ENCODE data around the gene ROGDI. TPM values are rescaled to one million over a fixed set of nuclear protein-coding genes. Genes with fewer than 3 reads are reported as not detected.

ROGDI gene
- total and polyA plus RNA-seq, 2 donors (not counting 1 experiment from before 2014, with no cell fraction given) = 9.2 to 31.9 TPM

- H3K27ac ChIP-seq (ENCODE audit: low read length in 2 of 2) = no peak overlapping the region
- H3K4me3 ChIP-seq (ENCODE audit: control extremely low read depth in 1 of 5, extremely low read depth in 1 of 5, insufficient read depth in 1 of 5, low read depth in 2 of 5, low read length in 4 of 5) = no peak overlapping the region
- Mint-ChIP-seq H3K4me3 (no peak overlapping the region), H3K4me1 (no peaks in the 10 kb centered on the region), H3K9me3 (ENCODE audit: insufficient read depth) (no peaks in the 10 kb centered on the region), H3K27ac (no peak overlapping the region), H3K27me3 (no peaks in the 10 kb centered on the region)
- H3K9me3 ChIP-seq (ENCODE audit: control extremely low read depth in 1 of 3, control insufficient read depth in 2 of 3, insufficient read depth in 1 of 3, low read length in 2 of 3) = no peaks in the 10 kb centered on the region
- POLR2A ChIA-PET = no interaction called here
- WGBS (ENCODE audit: insufficient coverage) = 95% methylated on average over 15 of the region's 16 CpGs
- H3K27me3 ChIP-seq (replicated peaks in 1 of 4; ENCODE audit: control extremely low read depth in 1 of 4, control insufficient read depth in 3 of 4, insufficient read depth in 4 of 4, low read length in 3 of 4) = no peaks in the 10 kb centered on the region
- no peak for DNase-seq
- peaks cover 0 to 63% of the 10 kb centered on the region in 2 experiments for H3K36me3 ChIP-seq (replicated peaks in 1 of 2; ENCODE audit: control extremely low read depth in 1 of 2, control insufficient read depth in 1 of 2, extremely low read depth in 1 of 2, insufficient read depth in 2 of 2, low read length in 1 of 2)
- CTCF ChIA-PET = no interaction called here
- H3K4me1 ChIP-seq (ENCODE audit: control insufficient read depth in 2 of 2, insufficient read depth in 2 of 2, low read length in 2 of 2) = no peaks in the 10 kb centered on the region
- intact Hi-C loops (cut with micrococcal nuclease) = no loop called here
- no peaks in the 10 kb centered on the region for H4K20me1 ChIP-seq (ENCODE audit: control insufficient read depth, insufficient read depth, low read length, poor library complexity, severe bottlenecking)
- H2AFZ ChIP-seq (ENCODE audit: insufficient read depth, low read depth, low read length, poor library complexity, severe bottlenecking) = no peak overlapping the region
- H3K9ac ChIP-seq (ENCODE audit: low read length) = no peak overlapping the region
- H3K4me2 ChIP-seq (replicated peaks; ENCODE audit: low read depth, low read length, poor library complexity, severe bottlenecking) = no peak overlapping the region
- TF ChIP-seq, protein P1, sequence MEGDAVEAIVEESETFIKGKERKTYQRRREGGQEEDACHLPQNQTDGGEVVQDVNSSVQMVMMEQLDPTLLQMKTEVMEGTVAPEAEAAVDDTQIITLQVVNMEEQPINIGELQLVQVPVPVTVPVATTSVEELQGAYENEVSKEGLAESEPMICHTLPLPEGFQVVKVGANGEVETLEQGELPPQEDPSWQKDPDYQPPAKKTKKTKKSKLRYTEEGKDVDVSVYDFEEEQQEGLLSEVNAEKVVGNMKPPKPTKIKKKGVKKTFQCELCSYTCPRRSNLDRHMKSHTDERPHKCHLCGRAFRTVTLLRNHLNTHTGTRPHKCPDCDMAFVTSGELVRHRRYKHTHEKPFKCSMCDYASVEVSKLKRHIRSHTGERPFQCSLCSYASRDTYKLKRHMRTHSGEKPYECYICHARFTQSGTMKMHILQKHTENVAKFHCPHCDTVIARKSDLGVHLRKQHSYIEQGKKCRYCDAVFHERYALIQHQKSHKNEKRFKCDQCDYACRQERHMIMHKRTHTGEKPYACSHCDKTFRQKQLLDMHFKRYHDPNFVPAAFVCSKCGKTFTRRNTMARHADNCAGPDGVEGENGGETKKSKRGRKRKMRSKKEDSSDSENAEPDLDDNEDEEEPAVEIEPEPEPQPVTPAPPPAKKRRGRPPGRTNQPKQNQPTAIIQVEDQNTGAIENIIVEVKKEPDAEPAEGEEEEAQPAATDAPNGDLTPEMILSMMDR (IDR thresholded peaks at IDR 0.05) = no peak
- TF ChIP-seq EZH2 (IDR thresholded peaks at IDR 0.05; ENCODE audit: borderline replicate concordance, insufficient read depth, low read depth, low read length, poor library complexity, severe bottlenecking) = no peak
- no peaks in the 10 kb centered on the region for H3K79me2 ChIP-seq (ENCODE audit: control insufficient read depth, insufficient read depth, low read length)
- ATAC-seq (ENCODE audit: low read depth) = no peak
Observed at GRCh38 chr16:4814542-4815173, 12.2 kb upstream of the ROGDI start.

DNA sequence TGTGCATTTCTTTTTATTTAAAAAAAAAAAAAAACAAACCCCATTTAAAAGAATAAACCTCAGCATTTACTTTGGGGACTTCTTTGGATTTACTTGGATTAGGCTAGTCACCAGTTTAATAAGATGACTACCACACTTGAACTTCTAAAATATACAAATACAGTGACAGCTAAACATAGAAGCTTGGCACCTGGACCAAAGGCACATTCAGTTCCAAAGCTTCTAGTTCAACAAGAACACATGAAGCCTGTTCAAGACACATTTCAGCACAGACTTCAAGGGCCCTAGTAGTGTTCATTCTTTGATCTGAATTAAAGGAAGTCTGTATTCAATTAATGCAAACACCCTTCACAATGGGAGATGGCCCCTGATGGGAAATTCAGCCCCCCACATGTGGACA is 11.6 kb upstream of the ROGDI start:
- no peak overlapping the region for H3K4me3 Mint-ChIP-seq
- DNase-seq (no peak), ATAC-seq (ENCODE audit: low read depth) (no peak)
- Histone ChIP-seq H3K4me3 (ENCODE audit: control extremely low read depth in 1 of 5, extremely low read depth in 1 of 5, insufficient read depth in 1 of 5, low read depth in 2 of 5, low read length in 4 of 5) (no peak overlapping the region), H3K9ac (ENCODE audit: low read length) (no peak overlapping the region), H3K4me1 (ENCODE audit: control insufficient read depth in 2 of 2, insufficient read depth in 2 of 2, low read length in 2 of 2) (no peaks in the 10 kb centered on the region), H3K36me3 (replicated peaks in 1 of 2; ENCODE audit: control extremely low read depth in 1 of 2, control insufficient read depth in 1 of 2, extremely low read depth in 1 of 2, insufficient read depth in 2 of 2, low read length in 1 of 2) (peaks cover 0 to 58% of the 10 kb centered on the region in 2 experiments), H3K27me3 (replicated peaks in 1 of 4; ENCODE audit: control extremely low read depth in 1 of 4, control insufficient read depth in 3 of 4, insufficient read depth in 4 of 4, low read length in 3 of 4) (no peaks in the 10 kb centered on the region), H3K4me2 (replicated peaks; ENCODE audit: low read depth, low read length, poor library complexity, severe bottlenecking) (no peak overlapping the region), H3K9me3 (ENCODE audit: control extremely low read depth in 1 of 3, control insufficient read depth in 2 of 3, insufficient read depth in 1 of 3, low read length in 2 of 3) (no peaks in the 10 kb centered on the region), H2AFZ (ENCODE audit: insufficient read depth, low read depth, low read length, poor library complexity, severe bottlenecking) (no peak overlapping the region), H3K79me2 (ENCODE audit: control insufficient read depth, insufficient read depth, low read length) (no peaks in the 10 kb centered on the region), H3K27ac (ENCODE audit: low read length in 2 of 2) (no peak overlapping the region), H4K20me1 (ENCODE audit: control insufficient read depth, insufficient read depth, low read length, poor library complexity, severe bottlenecking) (no peaks in the 10 kb centered on the region)
- no peak overlapping the region for H3K27ac Mint-ChIP-seq
- no peaks in the 10 kb centered on the region for H3K27me3 Mint-ChIP-seq
- intact Hi-C loops (cut with micrococcal nuclease) = no loop called here
- TF ChIP-seq, protein P1 (IDR thresholded peaks at IDR 0.05) = no peak
- no peak for TF ChIP-seq EZH2 (IDR thresholded peaks at IDR 0.05; ENCODE audit: borderline replicate concordance, insufficient read depth, low read depth, low read length, poor library complexity, severe bottlenecking)
- no peaks in the 10 kb centered on the region for H3K4me1 Mint-ChIP-seq
- no peaks in the 10 kb centered on the region for H3K9me3 Mint-ChIP-seq (ENCODE audit: insufficient read depth)
- ChIA-PET POLR2A (no interaction called here), CTCF (no interaction called here)
